HepG2 (cell line): ENCODE data around the gene TXN.

Experiments used
- EZH2 ChIP-seq: conservative IDR thresholded peaks from 2 replicates; pipeline ENCODE4 v1.6.1; 2012; ENCODE audit warnings: mild to moderate bottlenecking, low read depth, low read length, moderate library complexity
- HDAC1 ChIP-seq: sonication (generic); formaldehyde crosslinking; IDR thresholded peaks from 2 replicates; pipeline ENCODE4 v1.5.1; 2020; ENCODE audit warnings: mild to moderate bottlenecking, missing genetic modification reagents
- MTF1 ChIP-seq: sonication (generic); formaldehyde crosslinking; IDR thresholded peaks from 2 replicates; pipeline ENCODE4 v1.5.0; 2020; ENCODE audit warnings: missing genetic modification reagents
- MYC ChIP-seq: sonication (generic); formaldehyde crosslinking; IDR thresholded peaks from 2 replicates; pipeline ENCODE4 v1.9.0; 2021; ENCODE audit warnings: missing genetic modification reagents, borderline replicate concordance
- POLR2AphosphoS5 ChIP-seq: IDR thresholded peaks from 2 replicates; pipeline ENCODE4 v1.6.1; 2012; ENCODE audit warnings: low read depth, low read length
- SRF ChIP-seq: IDR thresholded peaks from 2 replicates; pipeline ENCODE4 v1.6.1; 2011; ENCODE audit warnings: mild to moderate bottlenecking, low read depth, low read length, moderate library complexity
- ZFP82 ChIP-seq: sonication (generic); formaldehyde crosslinking; IDR thresholded peaks from 2 replicates; pipeline ENCODE4 v1.5.1; 2020; ENCODE audit warnings: mild to moderate bottlenecking, missing genetic modification reagents, borderline replicate concordance
- ZNF589 ChIP-seq: sonication (generic); formaldehyde crosslinking; conservative IDR thresholded peaks from 2 replicates; pipeline ENCODE4 v1.8.0; 2022; ENCODE audit warnings: mild to moderate bottlenecking, moderate library complexity, missing genetic modification reagents
- ZNF713 ChIP-seq: sonication (generic); formaldehyde crosslinking; IDR thresholded peaks from 2 replicates; pipeline ENCODE4 v1.4.0; 2020; ENCODE audit warnings: mild to moderate bottlenecking, missing genetic modification reagents
- ZNF879 ChIP-seq: sonication (generic); formaldehyde crosslinking; IDR thresholded peaks from 2 replicates; pipeline ENCODE4 v1.8.1; 2023; ENCODE audit warnings: missing genetic modification reagents
- ZZZ3 ChIP-seq: sonication (generic); formaldehyde crosslinking; IDR thresholded peaks from 2 replicates; pipeline ENCODE4 v1.4.0; 2020; ENCODE audit warnings: missing genetic modification reagents, mild to moderate bottlenecking, borderline replicate concordance
- TF ChIP-seq, protein P1 (sequence below): sonication (generic); formaldehyde crosslinking; IDR thresholded peaks from 2 replicates; pipeline ENCODE4 v1.4.0; 2020; ENCODE audit warnings: missing genetic modification reagents; ENCODE audit errors: not compliant biosample characterization

DNA sequence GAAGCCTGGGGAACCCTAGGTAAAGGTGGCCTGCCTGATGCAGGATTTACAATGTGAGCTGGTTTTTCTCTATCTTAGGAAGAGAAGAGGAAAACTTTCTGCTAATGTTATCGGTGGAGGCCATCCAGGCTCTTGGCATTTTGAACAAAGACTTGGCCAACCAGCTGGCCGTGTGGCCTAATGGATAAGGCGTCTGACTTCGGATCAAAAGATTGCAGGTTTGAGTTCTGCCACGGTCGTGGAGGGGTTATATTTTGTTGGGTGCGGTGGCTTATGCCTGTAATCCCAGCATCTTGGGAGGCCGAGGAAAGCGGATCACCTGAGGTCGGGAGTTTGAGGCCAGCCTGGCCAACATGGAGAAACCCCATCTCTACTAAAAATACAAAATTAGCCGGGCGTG lies 58.0 kb downstream of the TXN start:
- TF ChIP-seq ZNF879 (CRISPR knock-in tag) (no peak), ZNF589 (CRISPR knock-in tag) (no peak), ZZZ3 (no peak), EZH2 (no peak), MTF1 (CRISPR knock-in tag) (no peak), HDAC1 (CRISPR knock-in tag) (no peak), MYC (no peak), POLR2AphosphoS5 (no peak), SRF (no peak), ZNF713 (CRISPR knock-in tag) (no peak), ZFP82 (no peak)
- TF ChIP-seq, protein P1, sequence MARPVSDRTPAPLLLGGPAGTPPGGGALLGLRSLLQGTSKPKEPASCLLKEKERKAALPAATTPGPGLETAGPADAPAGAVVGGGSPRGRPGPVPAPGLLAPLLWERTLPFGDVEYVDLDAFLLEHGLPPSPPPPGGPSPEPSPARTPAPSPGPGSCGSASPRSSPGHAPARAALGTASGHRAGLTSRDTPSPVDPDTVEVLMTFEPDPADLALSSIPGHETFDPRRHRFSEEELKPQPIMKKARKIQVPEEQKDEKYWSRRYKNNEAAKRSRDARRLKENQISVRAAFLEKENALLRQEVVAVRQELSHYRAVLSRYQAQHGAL (CRISPR knock-in tag): no peak
